Gastrocnemius medialis (tissue), 4 donors: ENCODE results near the gene DHRS3.

Source experiments
- CTCF ChIP-seq, 5 experiments: fragments of 450-650 bp in 3 of 5; fragments of 200-600 bp in 2 of 5; sonication (generic) in 2 of 5; IDR thresholded peaks in 4 of 5; conservative IDR thresholded peaks in 1 of 5; 1 replicate in 4 of 5; 2 replicates in 1 of 5; pipeline ENCODE4 v1.5.1; 2016 to 2019; ENCODE audit warnings: antibody characterized with exemption in 5 of 5, mild to moderate bottlenecking in 3 of 5, moderate library complexity in 3 of 5
- POLR2A ChIP-seq, 2 donors: fragments of 450-650 bp; IDR thresholded peaks; one replicate each; pipeline ENCODE4 v1.6.1; 2017; ENCODE audit warnings: antibody characterized with exemption in 2 of 2, mild to moderate bottlenecking in 2 of 2, moderate library complexity in 2 of 2

DNA sequence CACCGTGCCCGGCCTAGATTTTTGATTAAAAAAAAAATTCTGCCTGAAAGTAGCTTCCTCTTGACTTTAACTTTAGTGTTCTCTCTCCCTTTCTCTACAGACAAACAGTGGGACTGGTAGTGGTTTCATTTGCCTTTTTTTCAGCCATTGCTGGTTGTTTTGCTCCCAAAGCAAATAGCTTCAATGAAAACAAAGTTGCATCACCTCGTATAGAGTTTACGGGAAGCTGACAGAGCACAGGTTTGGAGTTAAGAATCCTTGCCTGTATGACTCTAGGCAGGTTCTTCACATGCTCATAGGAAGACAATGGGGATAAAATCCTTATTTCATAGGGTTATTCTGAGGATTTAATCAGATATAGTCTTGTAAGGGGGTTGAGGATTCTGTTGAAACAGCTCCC lies 47.5 kb upstream of the DHRS3 start:
- TF ChIP-seq CTCF (IDR thresholded peaks at IDR 0.05 in 4 of 5, conservative IDR thresholded peaks at IDR 0.05 in 1 of 5) (no peak), POLR2A (IDR thresholded peaks at IDR 0.05) (no peak)
